ENCODE data around the gene DGKD.

DGKD gene

GRCh38 chr2:233486357-233486756, 132.1 kb downstream of the DGKD start:
- Histone ChIP-seq H3K4me1 (ENCODE audit: control insufficient read depth in 1 of 2, insufficient read depth in 1 of 2, low read depth in 1 of 2, low read length in 1 of 2) (no peaks in the 10 kb centered on the region), H3K27me3 (no peaks in the 10 kb centered on the region), H3K36me3 (no peaks in the 10 kb centered on the region), H3K9me3 (no peaks in the 10 kb centered on the region), H3K27ac (no peak overlapping the region), H3K4me3 (ENCODE audit: low read depth in 1 of 2, low read length in 1 of 2) (no peak overlapping the region)
- TF ChIP-seq, protein P1, sequence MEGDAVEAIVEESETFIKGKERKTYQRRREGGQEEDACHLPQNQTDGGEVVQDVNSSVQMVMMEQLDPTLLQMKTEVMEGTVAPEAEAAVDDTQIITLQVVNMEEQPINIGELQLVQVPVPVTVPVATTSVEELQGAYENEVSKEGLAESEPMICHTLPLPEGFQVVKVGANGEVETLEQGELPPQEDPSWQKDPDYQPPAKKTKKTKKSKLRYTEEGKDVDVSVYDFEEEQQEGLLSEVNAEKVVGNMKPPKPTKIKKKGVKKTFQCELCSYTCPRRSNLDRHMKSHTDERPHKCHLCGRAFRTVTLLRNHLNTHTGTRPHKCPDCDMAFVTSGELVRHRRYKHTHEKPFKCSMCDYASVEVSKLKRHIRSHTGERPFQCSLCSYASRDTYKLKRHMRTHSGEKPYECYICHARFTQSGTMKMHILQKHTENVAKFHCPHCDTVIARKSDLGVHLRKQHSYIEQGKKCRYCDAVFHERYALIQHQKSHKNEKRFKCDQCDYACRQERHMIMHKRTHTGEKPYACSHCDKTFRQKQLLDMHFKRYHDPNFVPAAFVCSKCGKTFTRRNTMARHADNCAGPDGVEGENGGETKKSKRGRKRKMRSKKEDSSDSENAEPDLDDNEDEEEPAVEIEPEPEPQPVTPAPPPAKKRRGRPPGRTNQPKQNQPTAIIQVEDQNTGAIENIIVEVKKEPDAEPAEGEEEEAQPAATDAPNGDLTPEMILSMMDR (IDR thresholded peaks at IDR 0.05): no peak

- H3K4me1 ChIP-seq (ENCODE audit: control insufficient read depth in 1 of 2, insufficient read depth in 1 of 2, low read depth in 1 of 2, low read length in 1 of 2): no peaks in the 10 kb centered on the region
- no peaks in the 10 kb centered on the region for H3K27me3 ChIP-seq
- no peak overlapping the region for H3K27ac ChIP-seq
- H3K36me3 ChIP-seq: no peaks in the 10 kb centered on the region
- no peaks in the 10 kb centered on the region for H3K9me3 ChIP-seq
- no peak overlapping the region for H3K4me3 ChIP-seq (ENCODE audit: low read depth in 1 of 2, low read length in 1 of 2)
- TF ChIP-seq, protein P1 (IDR thresholded peaks at IDR 0.05): no peak
Measured at GRCh38 chr2:233486778-233487552, 132.7 kb downstream of the DGKD start.

- Histone ChIP-seq H3K9me3 (no peaks in the 10 kb centered on the region), H3K4me1 (ENCODE audit: control insufficient read depth in 1 of 2, insufficient read depth in 1 of 2, low read depth in 1 of 2, low read length in 1 of 2) (no peaks in the 10 kb centered on the region), H3K36me3 (no peaks in the 10 kb centered on the region), H3K27me3 (no peaks in the 10 kb centered on the region), H3K4me3 (ENCODE audit: low read depth in 1 of 2, low read length in 1 of 2) (no peak overlapping the region), H3K27ac (no peak overlapping the region)
- TF ChIP-seq, protein P1 (IDR thresholded peaks at IDR 0.05): no peak
Measured at GRCh38 chr2:233487748-233488345, 133.6 kb downstream of the DGKD start.

DNA sequence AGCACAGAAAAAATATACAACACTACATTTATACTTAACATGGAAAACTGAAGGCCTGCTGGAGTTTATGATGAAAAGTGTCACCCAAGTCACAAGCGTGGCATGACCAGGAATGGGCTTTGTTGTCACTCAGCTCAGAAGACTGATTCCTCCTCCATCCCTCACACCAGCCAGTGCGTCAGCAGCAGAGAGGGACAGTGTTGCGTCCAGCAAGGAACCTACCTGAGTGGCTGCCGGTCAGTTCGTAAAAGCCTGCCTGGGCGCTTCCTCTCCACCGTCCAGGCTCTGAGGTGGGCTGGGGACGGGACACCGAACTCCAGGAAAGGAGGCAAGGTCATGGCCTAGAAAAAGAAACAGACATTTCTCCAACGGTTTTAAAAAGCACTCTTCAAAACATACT, 134.8 kb downstream of the DGKD start:
- Histone ChIP-seq H3K27me3 (no peaks in the 10 kb centered on the region), H3K27ac (no peak overlapping the region), H3K4me1 (ENCODE audit: control insufficient read depth in 1 of 2, insufficient read depth in 1 of 2, low read depth in 1 of 2, low read length in 1 of 2) (no peaks in the 10 kb centered on the region), H3K9me3 (no peaks in the 10 kb centered on the region), H3K36me3 (no peaks in the 10 kb centered on the region), H3K4me3 (ENCODE audit: low read depth in 1 of 2, low read length in 1 of 2) (no peak overlapping the region)
- TF ChIP-seq, protein P1 (IDR thresholded peaks at IDR 0.05): no peak

GRCh38 chr2:233489666-233490065, 135.4 kb downstream of the DGKD start:
- Histone ChIP-seq H3K4me1 (ENCODE audit: control insufficient read depth in 1 of 2, insufficient read depth in 1 of 2, low read depth in 1 of 2, low read length in 1 of 2) (no peaks in the 10 kb centered on the region), H3K4me3 (ENCODE audit: low read depth in 1 of 2, low read length in 1 of 2) (no peak overlapping the region), H3K36me3 (no peaks in the 10 kb centered on the region), H3K9me3 (no peaks in the 10 kb centered on the region), H3K27ac (no peak overlapping the region), H3K27me3 (no peaks in the 10 kb centered on the region)
- TF ChIP-seq, protein P1 (IDR thresholded peaks at IDR 0.05): no peak
